Fibroblast of lung (primary cell): ENCODE data around the gene C16orf95. TPM values are rescaled to one million over a fixed set of nuclear protein-coding genes. Genes with fewer than 3 reads are reported as not detected.

Experiments
- DNase-seq, 2 donors: peaks; one replicate each; pipeline versions ENCODE4 v3.0.0 to v3.0.0-alpha.2; 2010; ENCODE audit warnings: low read depth in 2 of 2
- H2AFZ ChIP-seq: 2 replicates; pipeline ENCODE4 v1.5.1; 2012; ENCODE audit warnings: low read length, control low read depth, inconsistent platforms
- H3K27ac ChIP-seq: 2 replicates; pipeline ENCODE4 v1.5.1; 2011; ENCODE audit warnings: low read length, control low read depth; ENCODE audit not compliant: insufficient read depth
- H3K27me3 ChIP-seq: 2 replicates; pipeline ENCODE4 v1.5.1; 2011; ENCODE audit warnings: mild to moderate bottlenecking, low read length; ENCODE audit not compliant: control insufficient read depth, insufficient read depth
- H3K36me3 ChIP-seq: 2 replicates; pipeline ENCODE4 v1.5.1; 2011; ENCODE audit warnings: low read length; ENCODE audit not compliant: control insufficient read depth, insufficient read depth
- H3K4me1 ChIP-seq: 2 replicates; pipeline ENCODE4 v1.5.1; 2011; ENCODE audit warnings: low read length; ENCODE audit not compliant: control insufficient read depth, insufficient read depth; ENCODE audit errors: extremely low read depth
- H3K4me2 ChIP-seq: 2 replicates; pipeline ENCODE4 v1.5.1; 2011; ENCODE audit warnings: low read length, control low read depth; ENCODE audit not compliant: insufficient read depth; ENCODE audit errors: extremely low read depth
- H3K4me3 ChIP-seq, 4 experiments: fragments of 200-600 bp in 1 of 4; sonication (generic) in 1 of 4; replicated peaks in 1 of 4; 2 replicates each; pipeline ENCODE4 v1.5.1; 2011 to 2016; ENCODE audit warnings: low read length in 4 of 4, low read depth in 3 of 4, mild to moderate bottlenecking in 3 of 4, control low read depth in 2 of 4, inconsistent platforms in 1 of 4, mixed read lengths in 1 of 4; ENCODE audit not compliant: insufficient read depth in 1 of 4; ENCODE audit errors: control extremely low read depth in 1 of 4
- H3K79me2 ChIP-seq: 2 replicates; pipeline ENCODE4 v1.5.1; 2012; ENCODE audit warnings: mild to moderate bottlenecking, low read length, inconsistent platforms; ENCODE audit not compliant: control insufficient read depth, insufficient read depth
- H3K9ac ChIP-seq: 2 replicates; pipeline ENCODE4 v1.5.1; 2011; ENCODE audit warnings: mild to moderate bottlenecking, low read length, control low read depth; ENCODE audit not compliant: insufficient read depth
- H3K9me3 ChIP-seq: 2 replicates; pipeline ENCODE4 v1.5.1; 2012; ENCODE audit warnings: low read depth, low read length; ENCODE audit not compliant: control insufficient read depth, insufficient read depth
- H4K20me1 ChIP-seq: 2 replicates; pipeline ENCODE4 v1.5.1; 2011; ENCODE audit warnings: low read length; ENCODE audit not compliant: control insufficient read depth, insufficient read depth; ENCODE audit errors: extremely low read depth
- EZH2 ChIP-seq: IDR thresholded peaks from 2 replicates; pipeline ENCODE4 v1.5.1; 2012; ENCODE audit warnings: low read length, control low read depth, mild to moderate bottlenecking; ENCODE audit errors: missing control alignments
- polyA plus RNA-seq, 2 donors: library from polyadenylated mRNA; depleted of rRNA in 1 of 2; stranded (reverse) in 1 of 2; unstranded in 1 of 2; fragments of >200 nt; gene quantifications; 2 replicates each; pipeline ENCODE4 v1.2.1, GENCODE V29; 2011 to 2012; ENCODE audit warnings: missing spikeins in 1 of 2
- total RNA-seq: library from RNA; depleted of rRNA; stranded (reverse); fragments of >200 nt; gene quantifications from 2 replicates; pipeline ENCODE4 v1.2.1, GENCODE V29; 2014
- TF ChIP-seq, protein P1 (sequence below), 2 donors: IDR thresholded peaks in 1 of 2; conservative IDR thresholded peaks in 1 of 2; 1 replicate in 1 of 2; 2 replicates in 1 of 2; pipeline ENCODE4 v1.5.1; 2011 to 2012; ENCODE audit warnings: low read length in 2 of 2, control low read depth in 1 of 2, inconsistent platforms in 1 of 2, low read depth in 1 of 2, mild to moderate bottlenecking in 1 of 2

The C16orf95 gene
- total and polyA plus RNA-seq, 2 donors (not counting 1 experiment from before 2014, with no cell fraction given): 1.3 to 5.4 TPM

GRCh38 chr16:87334651-87335624 lies 17.7 kb upstream of the C16orf95 start:
- H4K20me1 ChIP-seq: no peaks in the 10 kb centered on the region
- peaks cover 28% of the 10 kb centered on the region for H3K36me3 ChIP-seq
- H3K27ac ChIP-seq: no peak overlapping the region

GRCh38 chr16:87333581-87334331 lies 16.6 kb upstream of the C16orf95 start:
- no peak for DNase-seq
- no peaks in the 10 kb centered on the region for H3K79me2 ChIP-seq
- no peaks in the 10 kb centered on the region for H3K4me1 ChIP-seq
- no peaks in the 10 kb centered on the region for H3K9me3 ChIP-seq
- H2AFZ ChIP-seq: no peak overlapping the region
- H3K27ac ChIP-seq: no peak overlapping the region
- peaks cover 28% of the 10 kb centered on the region for H3K36me3 ChIP-seq
- H3K27me3 ChIP-seq: no peaks in the 10 kb centered on the region
- H3K4me3 ChIP-seq: no peak overlapping the region
- H3K4me2 ChIP-seq: no peak overlapping the region
- TF ChIP-seq, protein P1, sequence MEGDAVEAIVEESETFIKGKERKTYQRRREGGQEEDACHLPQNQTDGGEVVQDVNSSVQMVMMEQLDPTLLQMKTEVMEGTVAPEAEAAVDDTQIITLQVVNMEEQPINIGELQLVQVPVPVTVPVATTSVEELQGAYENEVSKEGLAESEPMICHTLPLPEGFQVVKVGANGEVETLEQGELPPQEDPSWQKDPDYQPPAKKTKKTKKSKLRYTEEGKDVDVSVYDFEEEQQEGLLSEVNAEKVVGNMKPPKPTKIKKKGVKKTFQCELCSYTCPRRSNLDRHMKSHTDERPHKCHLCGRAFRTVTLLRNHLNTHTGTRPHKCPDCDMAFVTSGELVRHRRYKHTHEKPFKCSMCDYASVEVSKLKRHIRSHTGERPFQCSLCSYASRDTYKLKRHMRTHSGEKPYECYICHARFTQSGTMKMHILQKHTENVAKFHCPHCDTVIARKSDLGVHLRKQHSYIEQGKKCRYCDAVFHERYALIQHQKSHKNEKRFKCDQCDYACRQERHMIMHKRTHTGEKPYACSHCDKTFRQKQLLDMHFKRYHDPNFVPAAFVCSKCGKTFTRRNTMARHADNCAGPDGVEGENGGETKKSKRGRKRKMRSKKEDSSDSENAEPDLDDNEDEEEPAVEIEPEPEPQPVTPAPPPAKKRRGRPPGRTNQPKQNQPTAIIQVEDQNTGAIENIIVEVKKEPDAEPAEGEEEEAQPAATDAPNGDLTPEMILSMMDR (conservative IDR thresholded peaks at IDR 0.05 in 1 of 2, IDR thresholded peaks at IDR 0.05 in 1 of 2; ENCODE audit: low read depth in 1 of 2, low read length in 2 of 2): no peak
- no peak for TF ChIP-seq EZH2
- no peaks in the 10 kb centered on the region for H4K20me1 ChIP-seq
- H3K9ac ChIP-seq: no peak overlapping the region

More at GRCh38 chr16:87334651-87335624, 17.7 kb upstream of the C16orf95 start:
- Histone ChIP-seq H3K4me1 (no peaks in the 10 kb centered on the region), H3K9me3 (no peaks in the 10 kb centered on the region), H3K9ac (no peak overlapping the region), H3K4me2 (no peak overlapping the region), H3K27me3 (no peaks in the 10 kb centered on the region), H3K79me2 (no peaks in the 10 kb centered on the region), H2AFZ (no peak overlapping the region), H3K4me3 (no peak overlapping the region)
- TF ChIP-seq EZH2: no peak
- TF ChIP-seq, protein P1 (conservative IDR thresholded peaks at IDR 0.05 in 1 of 2, IDR thresholded peaks at IDR 0.05 in 1 of 2; ENCODE audit: low read depth in 1 of 2, low read length in 2 of 2): no peak
- DNase-seq: no peak

DNA sequence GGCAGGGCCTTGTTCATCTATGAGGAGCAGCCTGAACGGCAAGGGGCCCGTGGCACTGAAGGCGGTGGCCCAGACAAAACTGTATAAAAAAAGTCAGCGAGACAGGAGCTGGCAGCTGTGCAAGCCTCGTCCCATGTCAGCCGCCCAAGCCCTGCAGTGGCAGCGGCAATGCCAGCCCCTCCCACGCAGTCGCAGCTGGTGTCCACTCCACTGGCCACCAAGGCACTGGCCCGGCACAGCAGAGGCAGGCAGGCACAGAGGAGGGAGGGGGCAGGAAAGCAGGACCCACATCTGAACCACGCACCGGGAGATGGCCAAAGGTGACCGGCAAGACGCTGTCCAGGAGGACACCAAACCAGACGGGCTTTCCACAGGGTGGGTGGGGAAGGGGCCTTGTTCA lies 15.9 kb upstream of the C16orf95 start:
- Histone ChIP-seq H3K79me2 (no peaks in the 10 kb centered on the region), H3K4me3 (no peak overlapping the region), H3K4me1 (no peaks in the 10 kb centered on the region), H2AFZ (no peak overlapping the region), H3K27ac (no peak overlapping the region), H3K4me2 (no peak overlapping the region), H3K9me3 (no peaks in the 10 kb centered on the region), H3K9ac (no peak overlapping the region), H3K36me3 (peaks cover 29% of the 10 kb centered on the region), H4K20me1 (no peaks in the 10 kb centered on the region), H3K27me3 (no peaks in the 10 kb centered on the region)
- no peak for TF ChIP-seq EZH2
- TF ChIP-seq, protein P1 (conservative IDR thresholded peaks at IDR 0.05 in 1 of 2, IDR thresholded peaks at IDR 0.05 in 1 of 2; ENCODE audit: low read depth in 1 of 2, low read length in 2 of 2): no peak
- DNase-seq: no peak
